ENCODE data around the gene PLA2G2C. TPM values are rescaled to one million over a fixed set of nuclear protein-coding genes. Genes with fewer than 3 reads are reported as not detected.

The PLA2G2C gene
- total and polyA plus RNA-seq, 2 donors (not counting 3 experiments of a cell fraction or from before 2014, with no cell fraction given): not detected

GRCh38 chr1:20183616-20184271, 2.6 kb downstream of the PLA2G2C start:
- peaks cover 4% of the 10 kb centered on the region for H3K4me1 ChIP-seq (ENCODE audit: control insufficient read depth, extremely low read depth, insufficient read depth, low read length)
- H3K4me3 ChIP-seq (replicated peaks in 1 of 3; ENCODE audit: insufficient read depth in 1 of 3, low read depth in 1 of 3, low read length in 3 of 3): no peak overlapping the region
- no TSS peak for BruUV-seq (replicated peaks)
- no peaks in the 10 kb centered on the region for H3K9me3 ChIP-seq (replicated peaks; ENCODE audit: control insufficient read depth, insufficient read depth, low read length)
- no peak overlapping the region for H3K27ac ChIP-seq (ENCODE audit: insufficient read depth, low read depth, low read length)
- no peak overlapping the region for H3K4me2 ChIP-seq (ENCODE audit: insufficient read depth, low read length)
- no peak overlapping the region for H2AFZ ChIP-seq (ENCODE audit: low read depth, low read length)
- no peaks in the 10 kb centered on the region for H4K20me1 ChIP-seq (replicated peaks; ENCODE audit: control insufficient read depth, extremely low read depth, insufficient read depth, low read length)
- dilution Hi-C loops (cut with MboI; ENCODE audit: extremely low pct_ligation_motif_present, low sequenced_read_pairs) (no loop called here), intact Hi-C loops (cut with micrococcal nuclease) (no loop called here)
- CTCF ChIA-PET: interaction anchor here (1.4 to 1.9 kb wide), 3 partner anchors 12 to 263 kb away, joined by 3 to 6 read pairs (median 5); no protein-coding TSS in a partner anchor
- H3K27me3 ChIP-seq (ENCODE audit: control insufficient read depth in 2 of 2, insufficient read depth in 2 of 2, low read length in 2 of 2): peaks cover 14 to 22% of the 10 kb centered on the region in 2 experiments
- H3K9me1 ChIP-seq (replicated peaks; ENCODE audit: control insufficient read depth, extremely low read depth, insufficient read depth, low read length): no peaks in the 10 kb centered on the region
- no peak for TF ChIP-seq POLR2AphosphoS5 (IDR thresholded peaks at IDR 0.05; ENCODE audit: insufficient read depth, low read depth, low read length)
- TF ChIP-seq MAX (IDR thresholded peaks at IDR 0.05; ENCODE audit: insufficient read depth, insufficient read length): no peak
- TF ChIP-seq EZH2 (IDR thresholded peaks at IDR 0.05; ENCODE audit: borderline replicate concordance, low read depth, low read length, severe bottlenecking): no peak
- no peak for TF ChIP-seq MYC (IDR thresholded peaks at IDR 0.05; ENCODE audit: low read depth, low read length)
- no peak for TF ChIP-seq POLR2A (IDR thresholded peaks at IDR 0.05; ENCODE audit: low read depth, low read length)
- TF ChIP-seq FOS (IDR thresholded peaks at IDR 0.05; ENCODE audit: borderline replicate concordance, insufficient read depth, low read length): no peak
- no peak for TF ChIP-seq GATA2 (IDR thresholded peaks at IDR 0.05; ENCODE audit: insufficient read depth, insufficient read length, low read depth, low read length)
- TF ChIP-seq CTCF (IDR thresholded peaks at IDR 0.05; ENCODE audit: extremely low read depth in 1 of 2, insufficient read depth in 1 of 2, low read depth in 1 of 2, low read length in 2 of 2): no peak
- TF ChIP-seq JUN (IDR thresholded peaks at IDR 0.05; ENCODE audit: borderline replicate concordance, insufficient read depth, insufficient read length, low read depth): no peak
- H3K36me3 ChIP-seq (ENCODE audit: control insufficient read depth in 2 of 2, extremely low read depth in 1 of 2, insufficient read depth in 2 of 2, low read length in 2 of 2): no peaks in the 10 kb centered on the region
- FAIRE-seq: no peak
- POLR2A ChIA-PET: no interaction called here
- no peak for DNase-seq (ENCODE audit: low read depth, low spot score)
- H3K79me2 ChIP-seq (ENCODE audit: control insufficient read depth, insufficient read depth, low read length): no peaks in the 10 kb centered on the region
- H3K9ac ChIP-seq (replicated peaks; ENCODE audit: extremely low read depth, insufficient read depth, low read length): no peak overlapping the region

All from endothelial cell of umbilical vein (primary cell).